A549 (cell line): Measurements from ENCODE around the gene ZNF593OS. TPM values are rescaled to one million over a fixed set of nuclear protein-coding genes. Genes with fewer than 3 reads are reported as not detected.

Experiments
- ATAC-seq, 2 experiments: fragments of 200-7000 bp in 1 of 2; fragments of >200 bp in 1 of 2; cut with Nextera tagmentation in 1 of 2; cut with Tn5 transposase in 1 of 2; 3 replicates each; pipeline versions ENCODE4 v1.8.0 to v1.9.1; 2018 to 2020; ENCODE audit warnings: mild to moderate bottlenecking in 1 of 2, moderate library complexity in 1 of 2
- CTCF ChIA-PET: fragments of 300-600 bp; sonication (Branson Sonifier 250); formaldehyde crosslinking; extraction: SDS; loops from one replicate; lab custom pipeline; 2021; ENCODE audit warnings: antibody characterized with exemption, inconsistent platforms; lab: Yijun Ruan, JAX
- POLR2A ChIA-PET: fragments of 350-600 bp; formaldehyde crosslinking; extraction: SDS; loops from one replicate; lab custom pipeline; 2021; ENCODE audit warnings: antibody characterized with exemption, inconsistent platforms; lab: Yijun Ruan, JAX
- DNase-seq, 2 experiments: peaks; one replicate each; pipeline versions ENCODE4 v3.0.0 to v3.0.0-alpha.2; 2011 to 2016; ENCODE audit warnings: low read depth in 1 of 2, low spot score in 1 of 2
- FAIRE-seq: peaks from 2 replicates; lab custom pipeline; 2011; peaks lifted over from hg19 to GRCh38; lab: Jason Lieb, UNC
- H3K27ac ChIP-seq, 2 experiments: fragments of >200 bp; sonication (Bioruptor Twin); formaldehyde crosslinking; 3 replicates each; pipeline ENCODE4 v1.5.1; 2016 to 2017
- H3K4me1 ChIP-seq: fragments of >200 bp; sonication (Bioruptor Twin); formaldehyde crosslinking; 3 replicates; pipeline ENCODE4 v1.6.1; 2016
- H3K4me2 ChIP-seq: fragments of >200 bp; sonication (Bioruptor Twin); formaldehyde crosslinking; 3 replicates; pipeline ENCODE4 v1.6.1; 2016
- H3K4me3 ChIP-seq: fragments of >200 bp; sonication (Bioruptor Twin); formaldehyde crosslinking; 3 replicates; pipeline ENCODE4 v1.5.1; 2016
- H3K9me3 ChIP-seq: fragments of >200 bp; sonication (Bioruptor Twin); formaldehyde crosslinking; 3 replicates; pipeline ENCODE4 v1.6.1; 2016
- BHLHE40 ChIP-seq: IDR thresholded peaks from 2 replicates; pipeline ENCODE4 v1.6.1; 2012; ENCODE audit warnings: low read depth, low read length, inconsistent platforms
- CBX2 ChIP-seq: fragments of 200-600 bp; sonication (generic); IDR thresholded peaks from 2 replicates; pipeline ENCODE4 v1.6.1; 2016; ENCODE audit warnings: low read depth, mild to moderate bottlenecking, borderline replicate concordance
- HDAC2 ChIP-seq: fragments of 200-600 bp; sonication (generic); IDR thresholded peaks from 2 replicates; pipeline ENCODE4 v1.6.1; 2016
- HES2 ChIP-seq: fragments of >200 bp; sonication (Bioruptor Twin); formaldehyde crosslinking; IDR thresholded peaks from 2 replicates; pipeline ENCODE4 v1.6.1; 2016
- MAFK ChIP-seq: fragments of 450-650 bp; IDR thresholded peaks from 2 replicates; pipeline ENCODE4 v1.6.1; 2014; ENCODE audit not compliant: partially characterized antibody
- MYC ChIP-seq: IDR thresholded peaks from 2 replicates; pipeline ENCODE4 v1.6.1; 2012; ENCODE audit warnings: mild to moderate bottlenecking, inconsistent platforms, low read length, improper control_type of control experiment, borderline replicate concordance
- PBX3 ChIP-seq: IDR thresholded peaks from 2 replicates; pipeline ENCODE4 v1.6.1; 2012
- RFX5 ChIP-seq: fragments of 450-650 bp; IDR thresholded peaks from 2 replicates; pipeline ENCODE4 v1.7.1; 2014; ENCODE audit warnings: antibody characterized with exemption, mild to moderate bottlenecking, moderate library complexity
- SMC3 ChIP-seq: fragments of >200 bp; sonication (Bioruptor Twin); formaldehyde crosslinking; IDR thresholded peaks from 3 replicates; pipeline ENCODE4 v1.6.1; 2018; ENCODE audit warnings: inconsistent platforms
- SREBF2 ChIP-seq: fragments of 450-650 bp; IDR thresholded peaks from 2 replicates; pipeline ENCODE4 v1.6.1; 2014; ENCODE audit warnings: mild to moderate bottlenecking, moderate library complexity
- USF2 ChIP-seq: fragments of 450-650 bp; IDR thresholded peaks from 2 replicates; pipeline ENCODE4 v1.6.1; 2014; ENCODE audit warnings: antibody characterized with exemption
- ZC3H11A ChIP-seq: fragments of 450-650 bp; IDR thresholded peaks from 2 replicates; pipeline ENCODE4 v1.6.1; 2014; ENCODE audit warnings: antibody characterized with exemption, mild to moderate bottlenecking
- ZNF302 ChIP-seq: fragments of 250-450 bp; sonication (Bioruptor Pico); IDR thresholded peaks from 2 replicates; pipeline ENCODE4 v1.9.0; 2021; ENCODE audit warnings: inconsistent platforms, mild to moderate bottlenecking, moderate library complexity
- WGBS: methylation state at CpG from one replicate; pipeline ENCODE4 v1.1.6; 2017; ENCODE audit errors: missing lambda C conversion rate; 5-methylcytosine and 5-hydroxymethylcytosine counted together
- polyA plus RNA-seq, 4 experiments: library from polyadenylated mRNA; depleted of rRNA in 3 of 4; stranded (reverse); fragments of >200 nt; fragmentation: RNase III in 1 of 4; extraction: RNeasy Plus Mini Kit Qiagen cat#74134 plus additional on column Dnase treatment in 1 of 4; gene quantifications; 2 replicates in 3 of 4; 3 replicates in 1 of 4; pipeline ENCODE4 v1.2.3, GENCODE V29; 2011 to 2017

ZNF593OS gene
- polyA plus RNA-seq, 2 of the 4 experiments (the other 2 are of a cell fraction): not detected

- TF ChIP-seq USF2: no peak
- TF ChIP-seq, all 56 proteins: peak for 0
These were observed 12.5 kb downstream of the ZNF593OS start, which contains the start of gene FAM110D (continued) for GRCh38 chr1:26158908-26159742.

- TF ChIP-seq SREBF2 (no peak), ZNF302 (CRISPR knock-in tag) (no peak), MAFK (no peak), HDAC2 (no peak), BHLHE40 (no peak)
- no peak for FAIRE-seq
- DNase-seq: no peak
- Histone ChIP-seq H3K4me2 (no peak overlapping the region), H3K27ac (peak overlapping the region in 1 of 2 experiments; percentile 49; a peak in 1 of 6 replicates), H3K4me1 (peaks cover 10% of the 10 kb centered on the region; the same call in 2 of the 3 replicates), H3K4me3 (no peak overlapping the region), H3K9me3 (no peaks in the 10 kb centered on the region)
- POLR2A ChIA-PET: no interaction called here
- ATAC-seq: no peak
- CTCF ChIA-PET: interaction anchor here (4.4 to 5.2 kb wide), 2 partner anchors 11 to 14 kb away, joined by 19 to 54 read pairs; partner anchors contain the start of genes C1orf232 and ZNF593
- WGBS: 85% methylated on average over 2 of the region's 5 CpGs
These were observed 13.2 kb downstream of the ZNF593OS start for GRCh38 chr1:26158271-26158907.

GRCh38 chr1:26156285-26157038 lies 15.2 kb downstream of the ZNF593OS start:
- Histone ChIP-seq H3K9me3 (no peaks in the 10 kb centered on the region), H3K4me3 (no peak overlapping the region), H3K4me1 (peaks cover 9% of the 10 kb centered on the region; the same call in 2 of the 3 replicates), H3K27ac (peak overlapping the region in 1 of 2 experiments; percentile 66; a peak in 3 of 6 replicates), H3K4me2 (peak overlapping the region; percentile 42; the same call in 1 of the 3 replicates)
- peak in 1 of 2 experiments; percentile 32 for DNase-seq
- ChIA-PET POLR2A (no interaction called here), CTCF (interaction anchor here (0.8 to 5.2 kb wide), 10 partner anchors 8 to 273 kb away, joined by 3 to 54 read pairs (median 4); partner anchors contain the start of genes C1orf232, SLC30A2 and ZNF593)
- TF ChIP-seq CBX2 (no peak), HES2 (no peak), MYC (no peak), RFX5 (no peak), ZC3H11A (no peak), PBX3 (no peak), SMC3 (no peak)
- 46% methylated on average over 10 of the region's 12 CpGs for WGBS
- peak in 1 of 2 experiments; percentile 46; a peak in 3 of 6 replicates for ATAC-seq
- no peak for FAIRE-seq
